Adrenal gland (tissue), 12 donors: ENCODE results near the gene EFNA5. TPM values are rescaled to one million over a fixed set of nuclear protein-coding genes. Genes with fewer than 3 reads are reported as not detected.

Experiments used
- DNase-seq, 7 donors: peaks; one replicate each; pipeline ENCODE4 v3.0.0-alpha.2; 2019 to 2020
- H3K27ac ChIP-seq, 5 donors: fragments of 200-600 bp; sonication (generic) in 4 of 5; 1 replicate in 3 of 5; 2 replicates in 2 of 5; pipeline versions ENCODE4 v1.5.1 to v1.8.0; 2016 to 2020; ENCODE audit warnings: mild to moderate bottlenecking in 1 of 5
- H3K27me3 ChIP-seq: fragments of 200-600 bp; 2 replicates; pipeline ENCODE4 v1.8.0; 2021
- H3K36me3 ChIP-seq, 2 donors: fragments of 200-600 bp; replicated peaks in 1 of 2; 1 replicate in 1 of 2; 2 replicates in 1 of 2; pipeline versions ENCODE4 v1.5.1 to v1.8.0; 2018 to 2022
- H3K4me1 ChIP-seq, 2 donors: fragments of 200-600 bp; replicated peaks in 1 of 2; 1 replicate in 1 of 2; 2 replicates in 1 of 2; pipeline versions ENCODE4 v1.5.1 to v1.8.0; 2018 to 2021
- H3K4me3 ChIP-seq, 4 donors: fragments of 200-600 bp; sonication (generic) in 3 of 4; one replicate each; pipeline ENCODE4 v1.5.1; 2016 to 2018
- H3K9me3 ChIP-seq, 3 donors: fragments of 200-600 bp; sonication (generic) in 1 of 3; replicated peaks in 1 of 3; 1 replicate in 2 of 3; 2 replicates in 1 of 3; pipeline versions ENCODE4 v1.5.1 to v1.8.0; 2016 to 2021
- POLR2A ChIP-seq, 2 donors: fragments of 450-650 bp; IDR thresholded peaks; one replicate each; pipeline ENCODE4 v1.6.1; 2017; ENCODE audit warnings: antibody characterized with exemption in 2 of 2, mild to moderate bottlenecking in 2 of 2, moderate library complexity in 1 of 2
- WGBS, 4 donors: extraction: QIAGEN DNeasy Blood & Tissue Kit in 2 of 4; methylation state at CpG; one replicate each; pipeline versions ENCODE4 v1.1.5 to v1.1.7; 2013 to 2017; 5-methylcytosine and 5-hydroxymethylcytosine counted together
- intact Hi-C, 2 donors: fragments of 100-400 bp; cut with DNase I; formaldehyde crosslinking; loops; one replicate each; pipeline versions ENCODE4 v1.14.1 to v1.15.0; 2022 to 2023
- polyA plus RNA-seq, 3 donors: library from polyadenylated mRNA; stranded (reverse); fragments of 200-250 nt in 2 of 3; fragments of 350-450 nt in 1 of 3; fragmentation: Illumina TruSeq in 1 of 3; extraction: RNeasy Lipid Tissue Mini Kit (QIAGEN cat#74804) in 1 of 3; gene quantifications; one replicate each; pipeline ENCODE4 v1.2.3, GENCODE V29; 2013 to 2014
- total RNA-seq, 9 donors: library from RNA; depleted of rRNA in 4 of 9; stranded (reverse); fragments of >200 nt in 4 of 9; fragments of 120-200 nt in 1 of 9; fragmentation: NEBNext Ultra II Directional in 1 of 9; extraction: Animal tissue kit (Norgen Biotek cat#: 25700) in 1 of 9; gene quantifications; one replicate each; pipeline versions ENCODE4 v1.1.0 to v1.2.4, GENCODE V29; 2013 to 2023
- TF ChIP-seq, protein P1 (sequence below), 6 experiments: fragments of 450-650 bp in 4 of 6; fragments of 200-600 bp in 2 of 6; sonication (generic) in 1 of 6; IDR thresholded peaks; 1 replicate in 5 of 6; 2 replicates in 1 of 6; pipeline versions ENCODE4 v1.5.1 to v1.8.0; 2016 to 2021; ENCODE audit warnings: antibody characterized with exemption in 6 of 6, mild to moderate bottlenecking in 2 of 6, moderate library complexity in 1 of 6
- donor health status: healthy with polysubstance abuse.
- donor health status: Bipolar disorder and iron deficiency.
- donor health status: DM: yes; HTN: yes; CAD: no.
- donor health status: DM: no; HTN: no; CAD: no.
- donor health status: DM: no; HTN: no; CAD: no.
- donor health status: DM: yes; HTN: yes; CAD: no.

Gene EFNA5
- total and polyA plus RNA-seq, 12 donors, result 0.06 to 11.8 (median 1.6) TPM

DNA sequence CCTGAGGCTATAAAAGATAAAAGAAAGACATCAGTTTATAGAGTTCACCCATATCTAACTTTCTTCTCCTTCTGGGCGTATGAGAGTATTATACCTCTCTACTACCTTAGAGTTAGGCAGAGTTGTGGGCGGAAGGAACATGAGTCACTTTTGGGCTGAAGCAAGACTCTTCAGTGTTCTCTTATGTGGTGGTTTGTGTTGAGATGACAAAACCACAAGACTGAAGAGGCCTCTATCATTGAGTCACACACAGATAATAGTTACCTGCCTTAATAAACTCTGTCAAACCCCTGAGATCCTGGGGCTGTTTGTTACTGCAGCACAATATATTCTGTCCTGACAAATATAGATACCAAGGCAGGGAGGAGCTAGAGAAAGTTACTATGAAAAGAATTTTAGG is 184.2 kb downstream of the EFNA5 start:
- Histone ChIP-seq H3K4me3 (no peak overlapping the region), H3K9me3 (no peaks in the 10 kb centered on the region), H3K27ac (peak overlapping the region in 1 of 5 donors; percentile 42), H3K36me3 (no peaks in the 10 kb centered on the region), H3K27me3 (no peaks in the 10 kb centered on the region), H3K4me1 (peaks cover 0 to 9% of the 10 kb centered on the region in 2 donors)
- intact Hi-C loops, result no loop called here
- TF ChIP-seq, protein P1, sequence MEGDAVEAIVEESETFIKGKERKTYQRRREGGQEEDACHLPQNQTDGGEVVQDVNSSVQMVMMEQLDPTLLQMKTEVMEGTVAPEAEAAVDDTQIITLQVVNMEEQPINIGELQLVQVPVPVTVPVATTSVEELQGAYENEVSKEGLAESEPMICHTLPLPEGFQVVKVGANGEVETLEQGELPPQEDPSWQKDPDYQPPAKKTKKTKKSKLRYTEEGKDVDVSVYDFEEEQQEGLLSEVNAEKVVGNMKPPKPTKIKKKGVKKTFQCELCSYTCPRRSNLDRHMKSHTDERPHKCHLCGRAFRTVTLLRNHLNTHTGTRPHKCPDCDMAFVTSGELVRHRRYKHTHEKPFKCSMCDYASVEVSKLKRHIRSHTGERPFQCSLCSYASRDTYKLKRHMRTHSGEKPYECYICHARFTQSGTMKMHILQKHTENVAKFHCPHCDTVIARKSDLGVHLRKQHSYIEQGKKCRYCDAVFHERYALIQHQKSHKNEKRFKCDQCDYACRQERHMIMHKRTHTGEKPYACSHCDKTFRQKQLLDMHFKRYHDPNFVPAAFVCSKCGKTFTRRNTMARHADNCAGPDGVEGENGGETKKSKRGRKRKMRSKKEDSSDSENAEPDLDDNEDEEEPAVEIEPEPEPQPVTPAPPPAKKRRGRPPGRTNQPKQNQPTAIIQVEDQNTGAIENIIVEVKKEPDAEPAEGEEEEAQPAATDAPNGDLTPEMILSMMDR (IDR thresholded peaks at IDR 0.05), result no peak
- no peak for TF ChIP-seq POLR2A (IDR thresholded peaks at IDR 0.05)
- DNase-seq, result no peak
- 79 to 94% (median 86%) methylated on average over 2 of the region's 2 CpGs for WGBS, 4 donors

DNA sequence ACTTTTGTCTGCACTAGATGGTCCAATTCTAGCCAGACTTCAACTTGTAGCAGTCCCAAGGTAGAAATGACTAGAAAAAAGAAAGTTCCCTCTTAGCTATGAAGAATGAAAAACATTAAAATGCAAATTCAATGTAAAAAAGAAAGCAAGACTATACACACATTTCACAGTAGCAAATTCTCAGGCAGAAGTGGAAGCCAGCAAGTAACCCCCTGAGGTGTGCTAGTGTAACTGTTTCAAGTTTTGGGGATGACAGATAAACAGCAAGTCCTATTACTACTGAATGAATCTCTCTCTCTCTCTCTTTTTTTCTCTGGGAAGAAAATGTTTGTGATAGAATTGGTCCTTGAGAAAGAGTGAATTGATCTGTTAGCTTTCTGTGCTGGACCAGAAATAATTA is 185.6 kb downstream of the EFNA5 start:
- Histone ChIP-seq H3K27ac (no peak overlapping the region), H3K4me3 (no peak overlapping the region), H3K4me1 (peaks cover 0 to 9% of the 10 kb centered on the region in 2 donors), H3K36me3 (no peaks in the 10 kb centered on the region), H3K27me3 (no peaks in the 10 kb centered on the region), H3K9me3 (no peaks in the 10 kb centered on the region)
- TF ChIP-seq, protein P1 (IDR thresholded peaks at IDR 0.05), result no peak
- TF ChIP-seq POLR2A (IDR thresholded peaks at IDR 0.05), result no peak
- intact Hi-C loops, result no loop called here
- no peak for DNase-seq

DNA sequence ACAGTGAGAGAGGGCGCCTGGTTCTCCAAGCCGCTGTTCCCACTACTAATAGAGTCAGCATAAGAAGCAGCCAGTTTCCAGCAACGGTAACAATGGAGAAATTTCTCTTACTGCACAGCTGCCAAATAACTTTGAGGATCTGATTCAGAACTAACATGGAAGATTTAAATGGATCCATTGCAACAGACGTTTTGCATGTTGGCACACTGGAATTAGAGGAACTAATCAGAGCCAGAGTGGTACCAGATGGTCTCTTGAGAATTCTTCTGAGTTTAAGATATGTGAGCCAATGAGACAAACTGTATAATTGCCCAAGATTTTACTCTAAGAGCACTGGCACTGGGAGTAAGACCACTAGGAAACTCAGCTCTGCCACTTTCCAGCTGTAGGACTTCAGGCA is 186.5 kb downstream of the EFNA5 start:
- intact Hi-C loops, result no loop called here
- no peaks in the 10 kb centered on the region for H3K9me3 ChIP-seq
- peaks cover 0 to 9% of the 10 kb centered on the region in 2 donors for H3K4me1 ChIP-seq
- no peak overlapping the region for H3K4me3 ChIP-seq
- TF ChIP-seq, protein P1 (IDR thresholded peaks at IDR 0.05), result no peak
- no peak for TF ChIP-seq POLR2A (IDR thresholded peaks at IDR 0.05)
- no peaks in the 10 kb centered on the region for H3K27me3 ChIP-seq
- WGBS, 4 donors, result 71 to 83% (median 82%) methylated on average over 2 to 4 of the region's 4 CpGs
- H3K27ac ChIP-seq, result no peak overlapping the region
- no peak for DNase-seq
- no peaks in the 10 kb centered on the region for H3K36me3 ChIP-seq

DNA sequence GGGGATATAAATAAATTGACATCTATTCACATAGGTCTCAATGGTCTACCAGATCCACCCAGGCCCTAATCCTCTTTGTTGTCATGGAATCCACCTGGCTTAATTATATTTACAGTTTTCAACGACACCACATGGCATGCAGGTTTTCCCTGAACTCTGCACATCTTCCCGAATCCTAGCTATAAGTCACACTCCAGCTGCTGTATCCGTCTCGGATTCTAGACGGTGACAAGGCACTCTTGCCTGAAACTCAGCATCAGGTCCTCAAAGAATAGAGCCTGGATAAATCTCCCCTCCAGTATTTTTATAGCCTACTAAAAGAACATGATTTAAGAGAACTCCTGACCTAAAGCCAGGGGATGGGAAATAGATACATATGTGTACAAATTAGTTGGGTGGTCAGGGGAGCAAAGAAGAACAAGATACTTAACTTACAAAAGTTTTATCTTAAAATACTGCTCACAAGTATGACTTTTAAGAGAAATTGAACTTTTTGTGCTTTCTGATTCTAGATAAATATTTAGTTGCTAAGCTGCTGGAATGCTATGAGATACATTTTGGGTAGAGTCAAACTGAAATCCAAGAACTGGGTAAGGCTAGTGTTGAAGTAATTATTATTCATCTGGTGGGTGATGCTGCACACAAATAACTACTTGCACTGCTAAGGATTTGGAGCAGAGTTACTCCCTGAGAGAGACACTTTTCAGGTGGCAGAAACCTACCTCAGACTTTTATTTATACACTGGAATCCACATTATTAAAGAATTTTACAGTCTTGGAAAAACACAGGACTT is 187.3 kb downstream of the EFNA5 start:
- 75 to 83% (median 77%) methylated on average over 5 of the region's 5 CpGs for WGBS, 4 donors
- Histone ChIP-seq H3K4me1 (peaks cover 0 to 9% of the 10 kb centered on the region in 2 donors), H3K27ac (no peak overlapping the region), H3K4me3 (no peak overlapping the region), H3K36me3 (no peaks in the 10 kb centered on the region), H3K9me3 (no peaks in the 10 kb centered on the region), H3K27me3 (no peaks in the 10 kb centered on the region)
- intact Hi-C loops, result no loop called here
- no peak for DNase-seq
- no peak for TF ChIP-seq POLR2A (IDR thresholded peaks at IDR 0.05)
- TF ChIP-seq, protein P1 (IDR thresholded peaks at IDR 0.05), result no peak
